Gastrocnemius medialis (tissue), 4 donors: ENCODE results near the gene BEND7. TPM values are rescaled to one million over a fixed set of nuclear protein-coding genes. Genes with fewer than 3 reads are reported as not detected.

Experiments
- ATAC-seq, 2 donors: fragments of 150-250 bp; one replicate each; pipeline ENCODE4 v1.9.1; 2016
- DNase-seq, 2 donors: peaks; one replicate each; pipeline ENCODE4 v3.0.0-alpha.2; 2019
- H3K27ac ChIP-seq, 4 donors: fragments of 200-600 bp; sonication (generic); 1 replicate in 1 of 4; 2 replicates in 3 of 4; pipeline ENCODE4 v1.5.1; 2016 to 2018; ENCODE audit warnings: mild to moderate bottlenecking in 2 of 4, moderate library complexity in 1 of 4
- H3K27me3 ChIP-seq, 3 donors: fragments of 200-600 bp; sonication (generic) in 2 of 3; 1 replicate in 1 of 3; 2 replicates in 2 of 3; pipeline versions ENCODE4 v1.5.1 to v1.6.0; 2016 to 2019; ENCODE audit warnings: mild to moderate bottlenecking in 1 of 3, moderate library complexity in 1 of 3
- H3K36me3 ChIP-seq, 2 donors: fragments of 200-600 bp; sonication (generic) in 1 of 2; one replicate each; pipeline ENCODE4 v1.5.1; 2017 to 2018
- H3K4me1 ChIP-seq, 2 donors: fragments of 200-600 bp; sonication (generic) in 1 of 2; one replicate each; pipeline ENCODE4 v1.5.1; 2016 to 2017; ENCODE audit warnings: mild to moderate bottlenecking in 2 of 2
- H3K4me3 ChIP-seq, 4 donors: fragments of 200-600 bp; sonication (generic) in 3 of 4; 1 replicate in 1 of 4; 2 replicates in 3 of 4; pipeline ENCODE4 v1.5.1; 2016 to 2019; ENCODE audit warnings: mild to moderate bottlenecking in 2 of 4
- H3K9me3 ChIP-seq, 3 donors: fragments of 200-600 bp; sonication (generic) in 2 of 3; 1 replicate in 1 of 3; 2 replicates in 2 of 3; pipeline ENCODE4 v1.5.1; 2016 to 2019
- POLR2A ChIP-seq, 2 donors: fragments of 450-650 bp; IDR thresholded peaks; one replicate each; pipeline ENCODE4 v1.6.1; 2017; ENCODE audit warnings: antibody characterized with exemption in 2 of 2, mild to moderate bottlenecking in 2 of 2, moderate library complexity in 2 of 2
- in situ Hi-C, 4 donors: fragments of 200-750 bp; cut with MboI; loops; one replicate each; pipeline versions ENCODE4 v1.15.0 to v1.8.0; 2017; ENCODE audit warnings: low sequenced_read_pairs in 4 of 4
- intact Hi-C: fragments of 100-400 bp; cut with DNase I; formaldehyde crosslinking; loops from one replicate; pipeline ENCODE4 v1.15.1; 2023; ENCODE audit warnings: low total_unique reads
- total RNA-seq, 4 donors: library from RNA; depleted of rRNA; stranded (reverse); fragments of >200 nt; gene quantifications; one replicate each; pipeline versions ENCODE4 v1.1.0 to v1.2.3, GENCODE V29; 2016
- TF ChIP-seq, protein P1 (sequence below), 5 experiments: fragments of 450-650 bp in 3 of 5; fragments of 200-600 bp in 2 of 5; sonication (generic) in 2 of 5; IDR thresholded peaks in 4 of 5; conservative IDR thresholded peaks in 1 of 5; 1 replicate in 4 of 5; 2 replicates in 1 of 5; pipeline ENCODE4 v1.5.1; 2016 to 2019; ENCODE audit warnings: antibody characterized with exemption in 5 of 5, mild to moderate bottlenecking in 3 of 5, moderate library complexity in 3 of 5

Gene BEND7
- total RNA-seq, 4 donors from 2014 or later, result 23.6 to 35.5 (median 26.1) TPM

- in situ Hi-C loops, result loop anchor here in 1 of 4 donors (5.0 kb wide), 1 partner anchor 76 kb away; no protein-coding TSS in a partner anchor
- DNase-seq (no peak), ATAC-seq (no peak)
- Histone ChIP-seq H3K9me3 (no peaks in the 10 kb centered on the region), H3K27ac (no peak overlapping the region), H3K4me1 (no peaks in the 10 kb centered on the region), H3K36me3 (peaks cover 0 to 18% of the 10 kb centered on the region in 2 donors), H3K4me3 (no peak overlapping the region), H3K27me3 (no peaks in the 10 kb centered on the region)
- intact Hi-C loops, result no loop called here
- TF ChIP-seq POLR2A (IDR thresholded peaks at IDR 0.05), result no peak
- TF ChIP-seq, protein P1, sequence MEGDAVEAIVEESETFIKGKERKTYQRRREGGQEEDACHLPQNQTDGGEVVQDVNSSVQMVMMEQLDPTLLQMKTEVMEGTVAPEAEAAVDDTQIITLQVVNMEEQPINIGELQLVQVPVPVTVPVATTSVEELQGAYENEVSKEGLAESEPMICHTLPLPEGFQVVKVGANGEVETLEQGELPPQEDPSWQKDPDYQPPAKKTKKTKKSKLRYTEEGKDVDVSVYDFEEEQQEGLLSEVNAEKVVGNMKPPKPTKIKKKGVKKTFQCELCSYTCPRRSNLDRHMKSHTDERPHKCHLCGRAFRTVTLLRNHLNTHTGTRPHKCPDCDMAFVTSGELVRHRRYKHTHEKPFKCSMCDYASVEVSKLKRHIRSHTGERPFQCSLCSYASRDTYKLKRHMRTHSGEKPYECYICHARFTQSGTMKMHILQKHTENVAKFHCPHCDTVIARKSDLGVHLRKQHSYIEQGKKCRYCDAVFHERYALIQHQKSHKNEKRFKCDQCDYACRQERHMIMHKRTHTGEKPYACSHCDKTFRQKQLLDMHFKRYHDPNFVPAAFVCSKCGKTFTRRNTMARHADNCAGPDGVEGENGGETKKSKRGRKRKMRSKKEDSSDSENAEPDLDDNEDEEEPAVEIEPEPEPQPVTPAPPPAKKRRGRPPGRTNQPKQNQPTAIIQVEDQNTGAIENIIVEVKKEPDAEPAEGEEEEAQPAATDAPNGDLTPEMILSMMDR (IDR thresholded peaks at IDR 0.05 in 4 of 5, conservative IDR thresholded peaks at IDR 0.05 in 1 of 5), result no peak
Observed at GRCh38 chr10:13448216-13448615, 80.6 kb downstream of the BEND7 start.

- no peak overlapping the region for H3K4me3 ChIP-seq
- H3K27me3 ChIP-seq, result no peaks in the 10 kb centered on the region
- in situ Hi-C loops, result loop anchor here in 1 of 4 donors (5.0 kb wide), 1 partner anchor 74 kb away; no protein-coding TSS in a partner anchor
- intact Hi-C loops, result no loop called here
- TF ChIP-seq, protein P1 (IDR thresholded peaks at IDR 0.05 in 4 of 5, conservative IDR thresholded peaks at IDR 0.05 in 1 of 5), result no peak
- TF ChIP-seq POLR2A (IDR thresholded peaks at IDR 0.05), result no peak
- DNase-seq (no peak), ATAC-seq (no peak)
- peaks cover 0 to 18% of the 10 kb centered on the region in 2 donors for H3K36me3 ChIP-seq
- no peaks in the 10 kb centered on the region for H3K9me3 ChIP-seq
- peaks cover 0 to under 1% of the 10 kb centered on the region in 2 donors for H3K4me1 ChIP-seq
- H3K27ac ChIP-seq, result no peak overlapping the region
Observed at GRCh38 chr10:13445656-13446400, 83.0 kb downstream of the BEND7 start.

DNA sequence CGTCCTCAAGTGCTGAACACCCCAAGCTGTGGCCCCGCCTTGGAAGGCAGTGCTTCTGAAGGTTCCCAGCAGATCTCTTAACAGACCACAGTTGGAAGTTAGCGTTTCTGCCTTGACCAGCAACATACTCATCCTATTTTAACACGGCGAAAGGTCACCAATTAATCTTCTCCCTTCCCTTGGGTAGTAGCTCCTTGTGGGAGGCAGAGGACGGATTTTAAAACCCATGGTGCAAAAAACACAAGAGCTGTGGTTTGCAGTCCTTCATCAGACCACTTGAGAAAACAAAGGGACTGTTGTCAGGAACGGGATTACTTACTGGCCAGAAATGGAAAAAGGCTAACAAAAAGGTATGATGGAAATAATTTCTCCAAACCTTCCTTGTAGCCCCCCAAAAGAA is 87.3 kb downstream of the BEND7 start:
- no peaks in the 10 kb centered on the region for H3K9me3 ChIP-seq
- in situ Hi-C loops, result no loop called here
- DNase-seq (no peak), ATAC-seq (no peak)
- intact Hi-C loops, result loop anchor here (2.0 kb wide), 1 partner anchor 281 kb away; the partner anchor contains the start of gene MCM10
- no peak overlapping the region for H3K27ac ChIP-seq
- no peak overlapping the region for H3K4me3 ChIP-seq
- peaks cover 5 to 8% of the 10 kb centered on the region in 2 donors for H3K4me1 ChIP-seq
- peaks cover 0 to 23% (median 8%) of the 10 kb centered on the region in 3 donors for H3K27me3 ChIP-seq
- TF ChIP-seq, protein P1 (IDR thresholded peaks at IDR 0.05 in 4 of 5, conservative IDR thresholded peaks at IDR 0.05 in 1 of 5), result no peak
- TF ChIP-seq POLR2A (IDR thresholded peaks at IDR 0.05), result no peak
- peaks cover 0 to 10% of the 10 kb centered on the region in 2 donors for H3K36me3 ChIP-seq

DNA sequence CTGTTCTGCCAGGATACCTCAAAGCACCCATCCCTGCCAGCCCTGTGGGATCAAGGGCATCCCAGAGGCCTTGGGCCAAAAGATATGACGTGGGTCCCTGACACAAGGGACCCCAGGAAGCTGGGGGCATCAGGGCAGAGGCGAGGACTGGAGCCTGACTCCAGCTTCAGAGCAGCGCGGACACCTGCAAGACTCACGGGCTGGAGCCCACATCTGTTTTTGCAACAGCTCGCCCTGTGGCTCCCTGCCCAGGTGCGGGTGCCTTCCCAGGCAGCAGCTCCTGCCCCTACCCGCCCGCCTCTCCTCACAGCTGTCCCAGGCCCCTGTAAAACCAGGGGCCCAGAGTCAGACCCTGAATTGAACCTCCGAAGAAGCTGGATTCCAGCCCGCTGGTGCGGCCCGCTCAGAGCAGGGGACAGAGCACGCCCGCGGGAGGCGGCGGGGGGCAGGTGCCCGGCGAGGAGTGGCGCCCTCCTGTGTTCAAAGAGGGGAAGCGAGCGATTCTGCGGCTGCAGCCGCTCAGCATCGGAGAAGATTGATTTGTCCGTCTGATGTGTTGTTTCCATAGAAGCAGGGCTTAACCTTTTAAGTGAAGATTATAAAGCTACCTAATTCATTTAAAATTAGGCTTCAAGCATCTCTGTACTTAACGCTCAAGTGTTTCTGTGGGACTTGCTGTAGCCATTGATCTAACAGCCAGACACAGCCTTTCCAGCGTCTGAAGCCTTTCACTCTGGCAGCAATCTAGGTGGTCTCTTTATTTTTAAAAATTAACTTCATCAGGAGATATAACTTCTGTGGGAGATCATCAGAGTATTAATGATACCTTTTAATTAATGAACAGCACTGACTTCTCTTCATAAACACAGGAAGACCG is 88.4 kb downstream of the BEND7 start:
- DNase-seq, result peak in 1 of 2 donors; percentile 18
- in situ Hi-C loops, result no loop called here

More for the DNA sequence above, 88.4 kb downstream of the BEND7 start:
- H3K4me1 ChIP-seq, result peaks cover 5 to 8% of the 10 kb centered on the region in 2 donors
- H3K36me3 ChIP-seq, result no peaks in the 10 kb centered on the region
- intact Hi-C loops, result loop anchor here (1.0 to 2.0 kb wide), 2 partner anchors 68 to 280 kb away; partner anchors contain the start of gene MCM10
- H3K27me3 ChIP-seq, result peaks cover 0 to 23% (median 9%) of the 10 kb centered on the region in 3 donors
- H3K9me3 ChIP-seq, result no peaks in the 10 kb centered on the region
- H3K4me3 ChIP-seq, result peak overlapping the region; percentile 35 to 53 (median 46)
- H3K27ac ChIP-seq, result no peak overlapping the region
- ATAC-seq, result peak; percentile 60 to 82
- TF ChIP-seq POLR2A (IDR thresholded peaks at IDR 0.05), result no peak
- TF ChIP-seq, protein P1 (IDR thresholded peaks at IDR 0.05 in 4 of 5, conservative IDR thresholded peaks at IDR 0.05 in 1 of 5), result peak; percentile 51 to 92 (median 76)
